HCT116 (cell line): Measurements from ENCODE around the gene AMER3. TPM values are rescaled to one million over a fixed set of nuclear protein-coding genes. Genes with fewer than 3 reads are reported as not detected.
A peak's percentile ranks its signal among the peaks of the same experiment; 100 is the strongest.

Experiments used
- ATAC-seq: fragments of 200-7000 bp; cut with Tn5 transposase; 2 replicates; pipeline ENCODE4 v1.9.1; 2020; ENCODE audit warnings: mild to moderate bottlenecking, moderate library complexity
- BruUV-seq: library from RNA; stranded (reverse); fragments of 400-500 nt; replicated peaks from 2 replicates; lab custom pipeline; 2021; lab: Mats Ljungman, UMichigan
- CTCF ChIA-PET: fragments of 300-600 bp; sonication (Branson Sonifier 250); formaldehyde crosslinking; loops from one replicate; lab custom pipeline; 2021; ENCODE audit warnings: antibody characterized with exemption; lab: Charles Lee
- POLR2A ChIA-PET: fragments of 300-600, 350-600 bp; sonication (Branson Sonifier 250); formaldehyde crosslinking; loops from one replicate; lab custom pipeline; 2021; ENCODE audit warnings: antibody characterized with exemption; lab: Charles Lee
- RAD21 ChIA-PET, 2 experiments: fragments of 300-600 bp; sonication (Branson Sonifier 250); formaldehyde crosslinking; loops; one replicate each; lab custom pipeline; 2023; ENCODE audit warnings: low total read pairs in 2 of 2; ENCODE audit not compliant: uncharacterized antibody in 2 of 2, unreplicated experiment in 2 of 2, low non-redundant PET in 1 of 2; lab: Charles Lee
- DNase-seq: peaks from one replicate; pipeline ENCODE4 v3.0.0-alpha.2; 2010; ENCODE audit warnings: low read depth, low spot score
- H2AFZ ChIP-seq: fragments of 200-600 bp; shearing (Covaris generic), sonication (generic); 2 replicates; pipeline ENCODE4 v1.6.1; 2017; ENCODE audit warnings: low read depth, mixed run types, mixed read lengths, antibody characterized with exemption, low read length; ENCODE audit not compliant: poor library complexity, severe bottlenecking
- H3K27ac ChIP-seq: 2 replicates; pipeline ENCODE4 v1.5.1; 2012; ENCODE audit warnings: low read depth, low read length
- H3K27me3 ChIP-seq: fragments of 200-600 bp; sonication (generic); 2 replicates; pipeline ENCODE4 v1.6.1; 2016; ENCODE audit warnings: mixed run types, low read length, mixed read lengths; ENCODE audit not compliant: insufficient read depth
- H3K36me3 ChIP-seq, 2 experiments: fragments of 200-500 bp in 1 of 2; fragments of 200-600 bp in 1 of 2; sonication (Bioruptor generic) in 1 of 2; sonication (generic) in 1 of 2; 2 replicates each; pipeline versions ENCODE4 v1.5.1 to v1.6.1; 2014 to 2016; ENCODE audit warnings: low read length in 2 of 2, inconsistent platforms in 1 of 2, mixed read lengths in 1 of 2, mixed run types in 1 of 2; ENCODE audit not compliant: insufficient read depth in 2 of 2, control insufficient read depth in 1 of 2
- H3K4me1 ChIP-seq, 2 experiments: fragments of 200-600 bp in 1 of 2; sonication (generic) in 1 of 2; 2 replicates each; pipeline versions ENCODE4 v1.5.1 to v1.6.1; 2012 to 2017; ENCODE audit warnings: low read length in 2 of 2, inconsistent platforms in 1 of 2, mild to moderate bottlenecking in 1 of 2, mixed read lengths in 1 of 2, mixed run types in 1 of 2, moderate library complexity in 1 of 2; ENCODE audit not compliant: insufficient read depth in 2 of 2, control insufficient read depth in 1 of 2
- H3K4me2 ChIP-seq: fragments of 200-600 bp; sonication (generic); 2 replicates; pipeline ENCODE4 v1.6.1; 2017; ENCODE audit warnings: mixed run types, low read length, mixed read lengths
- H3K4me3 ChIP-seq, 2 experiments: fragments of 200-600 bp in 1 of 2; sonication (generic) in 1 of 2; replicated peaks in 1 of 2; 2 replicates each; pipeline ENCODE4 v1.5.1; 2011 to 2016; ENCODE audit warnings: low read length in 2 of 2, control low read depth in 1 of 2, low read depth in 1 of 2, mild to moderate bottlenecking in 1 of 2, mixed read lengths in 1 of 2, mixed run types in 1 of 2
- H3K79me2 ChIP-seq: fragments of 200-600 bp; sonication (generic); 2 replicates; pipeline ENCODE4 v1.6.1; 2017; ENCODE audit warnings: mild to moderate bottlenecking, mixed run types, low read length, moderate library complexity, mixed read lengths; ENCODE audit not compliant: insufficient read depth
- H3K9ac ChIP-seq: fragments of 200-600 bp; sonication (generic); 2 replicates; pipeline ENCODE4 v1.6.1; 2016; ENCODE audit warnings: low read length, mixed read lengths
- H3K9me2 ChIP-seq: fragments of 200-600 bp; sonication (generic), shearing (Covaris generic); 2 replicates; pipeline ENCODE4 v1.6.1; 2017; ENCODE audit warnings: mixed run types, mild to moderate bottlenecking, moderate library complexity; ENCODE audit not compliant: insufficient read depth
- H3K9me3 ChIP-seq, 2 experiments: fragments of 200-500 bp in 1 of 2; fragments of 200-600 bp in 1 of 2; sonication (Bioruptor generic) in 1 of 2; sonication (generic) in 1 of 2; 2 replicates each; pipeline ENCODE4 v1.6.1; 2014 to 2017; ENCODE audit warnings: low read length in 2 of 2, mixed read lengths in 2 of 2, inconsistent platforms in 1 of 2, low read depth in 1 of 2, mild to moderate bottlenecking in 1 of 2, mixed run types in 1 of 2, moderate library complexity in 1 of 2; ENCODE audit not compliant: control insufficient read depth in 1 of 2, insufficient read depth in 1 of 2
- H4K20me1 ChIP-seq: fragments of 200-600 bp; sonication (generic), shearing (Covaris generic); 2 replicates; pipeline ENCODE4 v1.6.1; 2017; ENCODE audit warnings: mixed run types, mild to moderate bottlenecking, moderate library complexity; ENCODE audit not compliant: insufficient read depth
- CBX3 ChIP-seq: IDR thresholded peaks from 2 replicates; pipeline ENCODE4 v1.6.1; 2012; ENCODE audit warnings: low read depth
- CEBPB ChIP-seq: IDR thresholded peaks from 2 replicates; pipeline ENCODE4 v1.6.1; 2012; ENCODE audit warnings: low read depth
- CTCF ChIP-seq, 3 experiments: fragments of 200-600 bp in 1 of 3; sonication (generic) in 1 of 3; IDR thresholded peaks in 2 of 3; conservative IDR thresholded peaks in 1 of 3; 2 replicates each; pipeline ENCODE4 v1.5.1; 2012 to 2017; ENCODE audit warnings: low read depth in 2 of 3, low read length in 2 of 3, antibody characterized with exemption in 1 of 3, borderline replicate concordance in 1 of 3, control low read depth in 1 of 3, mild to moderate bottlenecking in 1 of 3, mixed read lengths in 1 of 3, mixed run types in 1 of 3, moderate library complexity in 1 of 3; ENCODE audit not compliant: insufficient read depth in 1 of 3
- EZH2phosphoT487 ChIP-seq: fragments of 200-600 bp; IDR thresholded peaks from 2 replicates; pipeline ENCODE4 v1.6.1; 2018; ENCODE audit warnings: antibody characterized with exemption, borderline replicate concordance
- FOSL1 ChIP-seq: IDR thresholded peaks from 2 replicates; pipeline ENCODE4 v1.6.1; 2012; ENCODE audit warnings: low read depth
- JUND ChIP-seq: IDR thresholded peaks from 2 replicates; pipeline ENCODE4 v1.6.1; 2012
- POLR2A ChIP-seq: IDR thresholded peaks from 2 replicates; pipeline ENCODE4 v1.7.0; 2011; ENCODE audit warnings: borderline replicate concordance; ENCODE audit not compliant: insufficient read depth, insufficient read length; ENCODE audit errors: extremely low read depth
- RAD21 ChIP-seq: IDR thresholded peaks from 2 replicates; pipeline ENCODE4 v1.6.1; 2012; ENCODE audit warnings: low read depth, mild to moderate bottlenecking
- REST ChIP-seq: IDR thresholded peaks from 2 replicates; pipeline ENCODE4 v1.6.1; 2012; ENCODE audit warnings: low read depth
- SIN3A ChIP-seq: IDR thresholded peaks from 2 replicates; pipeline ENCODE4 v1.6.1; 2012; ENCODE audit warnings: low read depth
- SRF ChIP-seq: IDR thresholded peaks from 2 replicates; pipeline ENCODE4 v1.6.1; 2012; ENCODE audit warnings: low read depth
- ZBTB33 ChIP-seq: IDR thresholded peaks from 2 replicates; pipeline ENCODE4 v1.6.1; 2011; ENCODE audit warnings: mild to moderate bottlenecking, low read length, moderate library complexity; ENCODE audit not compliant: insufficient replicate concordance; ENCODE audit errors: extremely low read depth
- ZFX ChIP-seq: fragments of 450-650 bp; IDR thresholded peaks from 2 replicates; pipeline ENCODE4 v1.6.1; 2017
- intact Hi-C: fragments of 100-400 bp; cut with micrococcal nuclease; formaldehyde crosslinking; loops from 2 replicates; pipeline ENCODE4 v1.10.0; 2022
- total RNA-seq: library from RNA; stranded (reverse); gene quantifications from one replicate; pipeline ENCODE4 v1.2.1, GENCODE V29; 2021; ENCODE audit not compliant: unreplicated experiment

Gene AMER3
- total RNA-seq, 1 experiment from 2014 or later: not detected

- no peaks in the 10 kb centered on the region for H3K36me3 ChIP-seq
- ChIA-PET POLR2A (no interaction called here), CTCF (no interaction called here), RAD21 (no interaction called here)
- intact Hi-C loops: no loop called here
- no peaks in the 10 kb centered on the region for H3K9me3 ChIP-seq
- ATAC-seq (no peak), DNase-seq (no peak)
- no TSS peak for BruUV-seq
- no peaks in the 10 kb centered on the region for H3K79me2 ChIP-seq
- H3K9me2 ChIP-seq: no peaks in the 10 kb centered on the region
- H4K20me1 ChIP-seq: no peaks in the 10 kb centered on the region
- no peak overlapping the region for H2AFZ ChIP-seq
- no peak overlapping the region for H3K27ac ChIP-seq
- TF ChIP-seq JUND (no peak), POLR2A (no peak), SIN3A (no peak), REST (no peak), FOSL1 (no peak), SRF (no peak)
- no peak overlapping the region for H3K9ac ChIP-seq
- H3K27me3 ChIP-seq: no peaks in the 10 kb centered on the region
- no peak overlapping the region for H3K4me3 ChIP-seq
- H3K4me2 ChIP-seq: no peak overlapping the region
- H3K4me1 ChIP-seq: peaks cover 11 to 22% of the 10 kb centered on the region in 2 experiments; a peak in 3 of 4 replicates
These were observed 51.0 kb downstream of the AMER3 start for GRCh38 chr2:130806370-130806769.

GRCh38 chr2:130807659-130808385 is 52.5 kb downstream of the AMER3 start:
- Histone ChIP-seq H3K27me3 (no peaks in the 10 kb centered on the region), H3K79me2 (no peaks in the 10 kb centered on the region), H3K27ac (no peak overlapping the region), H3K36me3 (no peaks in the 10 kb centered on the region), H3K4me1 (peaks cover 11 to 22% of the 10 kb centered on the region in 2 experiments; a peak in 3 of 4 replicates), H3K9ac (no peak overlapping the region), H3K4me3 (no peak overlapping the region), H3K9me2 (no peaks in the 10 kb centered on the region), H3K9me3 (no peaks in the 10 kb centered on the region), H4K20me1 (no peaks in the 10 kb centered on the region), H3K4me2 (peak overlapping the region; percentile 46; the same call in 1 of the 2 replicates), H2AFZ (no peak overlapping the region)
- intact Hi-C loops: no loop called here
- no TSS peak for BruUV-seq
- POLR2A ChIA-PET: no interaction called here
- DNase-seq (no peak), ATAC-seq (peak; percentile 39)
- RAD21 ChIA-PET: no interaction called here
- CTCF ChIA-PET: no interaction called here
- TF ChIP-seq CEBPB (no peak), RAD21 (no peak), ZFX (no peak), SRF (no peak), EZH2phosphoT487 (no peak), ZBTB33 (no peak), CTCF (IDR thresholded peaks at IDR 0.05 in 2 of 3, conservative IDR thresholded peaks at IDR 0.05 in 1 of 3; ENCODE audit: borderline replicate concordance in 1 of 3, insufficient read depth in 1 of 3, low read depth in 2 of 3, low read length in 2 of 3) (no peak), CBX3 (no peak)
